ENCODE data around the gene CEP295NL.

GRCh38 chr17:78944956-78945355 is 42.0 kb upstream of the CEP295NL start:
- TF ChIP-seq CTCF (conservative IDR thresholded peaks at IDR 0.05) (no peak), EZH2 (IDR thresholded peaks at IDR 0.05; ENCODE audit: low read depth) (no peak)

All from PC-9 (cell line).